Measurements from ENCODE around the gene DCTN3. TPM values are rescaled to one million over a fixed set of nuclear protein-coding genes. Genes with fewer than 3 reads are reported as not detected.

Gene DCTN3
- total and polyA plus RNA-seq, 12 donors = 46.6 to 163 (median 95.3) TPM

- Histone ChIP-seq H3K4me3 (no peak overlapping the region), H3K27ac (no peak overlapping the region), H3K9me3 (replicated peaks in 1 of 3) (no peaks in the 10 kb centered on the region), H3K27me3 (no peaks in the 10 kb centered on the region), H3K36me3 (replicated peaks in 1 of 2) (no peaks in the 10 kb centered on the region), H3K4me1 (replicated peaks in 1 of 2) (no peaks in the 10 kb centered on the region)
- DNase-seq = no peak
- WGBS, 4 donors = 64 to 74% (median 71%) methylated on average over 6 of the region's 6 CpGs
- TF ChIP-seq POLR2A (IDR thresholded peaks at IDR 0.05) = no peak
- no peak for TF ChIP-seq CTCF (IDR thresholded peaks at IDR 0.05)
- intact Hi-C loops (cut with DNase I) = loop anchor here in 1 of 2 donors (10.0 kb wide), 1 partner anchor 267 kb away; no protein-coding TSS in a partner anchor
These were observed 18.2 kb downstream of the DCTN3 start for GRCh38 chr9:34601937-34602573.

GRCh38 chr9:34600908-34601307 is 19.4 kb downstream of the DCTN3 start:
- Histone ChIP-seq H3K4me1 (replicated peaks in 1 of 2) (no peaks in the 10 kb centered on the region), H3K4me3 (no peak overlapping the region), H3K9me3 (replicated peaks in 1 of 3) (no peaks in the 10 kb centered on the region), H3K27me3 (no peaks in the 10 kb centered on the region), H3K36me3 (replicated peaks in 1 of 2) (no peaks in the 10 kb centered on the region), H3K27ac (no peak overlapping the region)
- intact Hi-C loops (cut with DNase I) = loop anchor here in 1 of 2 donors (10.0 kb wide), 1 partner anchor 266 kb away; no protein-coding TSS in a partner anchor
- no peak for DNase-seq
- 27 to 33% (median 31%) methylated on average over 1 of the region's 1 CpG for WGBS, 4 donors
- TF ChIP-seq CTCF (IDR thresholded peaks at IDR 0.05) (no peak), POLR2A (IDR thresholded peaks at IDR 0.05) (no peak)

- Histone ChIP-seq H3K27me3 (no peaks in the 10 kb centered on the region), H3K9me3 (replicated peaks in 1 of 3) (no peaks in the 10 kb centered on the region), H3K27ac (no peak overlapping the region), H3K36me3 (replicated peaks in 1 of 2) (no peaks in the 10 kb centered on the region), H3K4me3 (no peak overlapping the region), H3K4me1 (replicated peaks in 1 of 2) (no peaks in the 10 kb centered on the region)
- intact Hi-C loops (cut with DNase I) = loop anchor here in 1 of 2 donors (10.0 kb wide), 1 partner anchor 165 kb away; no protein-coding TSS in a partner anchor
- DNase-seq = no peak
- WGBS, 4 donors = 0 to 56% (median 29%) methylated on average over 1 of the region's 1 CpG
- TF ChIP-seq POLR2A (IDR thresholded peaks at IDR 0.05) = no peak
- no peak for TF ChIP-seq CTCF (IDR thresholded peaks at IDR 0.05)
These were observed 20.7 kb downstream of the DCTN3 start for GRCh38 chr9:34599546-34599945.

GRCh38 chr9:34594177-34594576 is 26.1 kb downstream of the DCTN3 start:
- WGBS, 4 donors = 41 to 50% (median 46%) methylated on average over 9 of the region's 9 CpGs
- intact Hi-C loops (cut with DNase I) = loop anchor here (5.0 to 10.0 kb wide), 3 partner anchors 47 to 192 kb away; no protein-coding TSS in a partner anchor
- DNase-seq = no peak
- Histone ChIP-seq H3K4me1 (replicated peaks in 1 of 2) (peaks cover 0 to 4% of the 10 kb centered on the region in 2 donors), H3K4me3 (no peak overlapping the region), H3K36me3 (replicated peaks in 1 of 2) (no peaks in the 10 kb centered on the region), H3K27me3 (peaks cover 14% of the 10 kb centered on the region), H3K9me3 (replicated peaks in 1 of 3) (no peaks in the 10 kb centered on the region), H3K27ac (peak overlapping the region in 1 of 5 donors; percentile 54)
- TF ChIP-seq POLR2A (IDR thresholded peaks at IDR 0.05) = no peak
- no peak for TF ChIP-seq CTCF (IDR thresholded peaks at IDR 0.05)
